Inflammatory macrophage treated with lipopolysaccharide for 4 hours (primary cell): ENCODE data around the gene HS3ST3B1.
A peak's percentile ranks its signal among the peaks of the same experiment; 100 is the strongest.

Source experiments
- DNase-seq: peaks from one replicate; pipeline ENCODE4 v3.0.0-alpha.2; 2020

Gene HS3ST3B1

GRCh38 chr17:14321476-14321949, 20.6 kb downstream of the HS3ST3B1 start:
- DNase-seq = peak; percentile 28

GRCh38 chr17:14321980-14322776, 21.3 kb downstream of the HS3ST3B1 start:
- peak; percentile 68 for DNase-seq

GRCh38 chr17:14323522-14323981, 22.7 kb downstream of the HS3ST3B1 start:
- DNase-seq = no peak

GRCh38 chr17:14325618-14326167, 24.8 kb downstream of the HS3ST3B1 start:
- DNase-seq = no peak

- peak; percentile 26 for DNase-seq
Observed at GRCh38 chr17:14329900-14330491, 29.1 kb downstream of the HS3ST3B1 start.

- no peak for DNase-seq
Observed at GRCh38 chr17:14330492-14330962, 29.6 kb downstream of the HS3ST3B1 start.

GRCh38 chr17:14331225-14331981, 30.5 kb downstream of the HS3ST3B1 start:
- no peak for DNase-seq

- no peak for DNase-seq
Observed at GRCh38 chr17:14331982-14332298, 31.1 kb downstream of the HS3ST3B1 start.

GRCh38 chr17:14332331-14332730, 31.4 kb downstream of the HS3ST3B1 start:
- no peak for DNase-seq

- no peak for DNase-seq
Observed at GRCh38 chr17:14333506-14333905, 32.6 kb downstream of the HS3ST3B1 start.

GRCh38 chr17:14334276-14334840, 33.5 kb downstream of the HS3ST3B1 start:
- DNase-seq = peak; percentile 76

- DNase-seq = peak; percentile 42
Observed at GRCh38 chr17:14334919-14335318, 34.0 kb downstream of the HS3ST3B1 start.

GRCh38 chr17:14336418-14336817, 35.5 kb downstream of the HS3ST3B1 start:
- no peak for DNase-seq

GRCh38 chr17:14337596-14338079, 36.8 kb downstream of the HS3ST3B1 start:
- peak; percentile 39 for DNase-seq

- no peak for DNase-seq
Observed at GRCh38 chr17:14340857-14341754, 40.2 kb downstream of the HS3ST3B1 start.

- DNase-seq = no peak
Observed at GRCh38 chr17:14341866-14342265, 41.0 kb downstream of the HS3ST3B1 start.

- DNase-seq = no peak
Observed at GRCh38 chr17:14346801-14347200, 45.9 kb downstream of the HS3ST3B1 start.

GRCh38 chr17:14351493-14351892, 50.6 kb downstream of the HS3ST3B1 start:
- DNase-seq = peak; percentile 97

GRCh38 chr17:14352136-14352535, 51.3 kb downstream of the HS3ST3B1 start:
- peak; percentile 99 for DNase-seq

- peak; percentile 25 for DNase-seq
Observed at GRCh38 chr17:14353861-14354474, 53.1 kb downstream of the HS3ST3B1 start.

GRCh38 chr17:14354807-14355206, 53.9 kb downstream of the HS3ST3B1 start:
- DNase-seq = no peak
